Islet precursor cell (in vitro differentiated cells): Measurements from ENCODE around the gene CSRP1.
"Not testable (repeated sequence)": the region's sequence is repeated elsewhere in the genome, so short reads cannot be mapped to it uniquely, and the experiment has no call there.

Experiments
- DNase-seq: peaks from one replicate; pipeline ENCODE4 v3.0.0-alpha.2; 2018

Gene CSRP1

DNA sequence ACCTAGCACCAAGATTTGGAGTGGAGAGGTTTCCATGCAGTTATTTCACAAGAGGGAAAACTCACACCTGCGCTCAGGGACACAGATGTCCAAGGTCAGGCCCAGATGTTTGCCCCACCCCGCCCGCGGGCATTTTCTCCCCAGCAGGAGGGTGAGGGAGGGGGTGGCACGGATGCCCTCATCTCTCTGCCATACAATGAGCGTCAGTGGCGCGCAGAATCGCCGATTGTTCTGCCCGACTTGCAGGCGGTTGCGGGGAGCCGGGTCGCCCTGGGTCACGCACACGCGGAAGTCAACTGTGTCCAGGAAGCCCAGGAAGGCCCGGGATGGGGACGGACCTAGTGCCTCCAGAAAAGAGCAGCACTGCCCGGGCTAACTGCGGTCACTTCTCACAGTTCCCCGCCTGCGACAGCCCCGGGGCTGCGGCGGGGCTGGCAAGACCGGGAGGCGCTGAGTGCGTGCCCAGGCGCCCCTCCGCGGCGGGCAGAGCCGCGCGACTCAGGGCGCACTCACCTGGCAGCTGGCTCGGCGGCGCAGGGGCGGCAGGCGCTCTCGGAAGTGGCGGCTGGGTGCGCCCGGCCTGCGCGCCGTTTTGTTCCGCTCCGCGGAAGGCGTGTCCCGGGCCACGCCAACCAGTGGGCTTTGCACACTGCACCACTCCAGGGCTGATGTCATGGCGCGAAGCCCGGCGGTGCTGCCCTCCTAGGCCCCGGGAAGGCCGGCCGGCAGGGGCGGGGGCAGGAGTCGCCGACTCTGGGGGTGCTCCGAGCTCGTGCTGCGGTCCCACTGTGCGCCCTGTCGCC lies at the start of gene CSRP1:
Gene CSRP1, minus strand, starts transcription at position 567 of the 803 bp plus-strand sequence. CDS start 10,820 bp downstream, outside the sequence.
- peak; percentile 89 for DNase-seq

- no peak for DNase-seq
Observed at GRCh38 chr1:201555593-201555945, 48.6 kb upstream of the CSRP1 start.

DNA sequence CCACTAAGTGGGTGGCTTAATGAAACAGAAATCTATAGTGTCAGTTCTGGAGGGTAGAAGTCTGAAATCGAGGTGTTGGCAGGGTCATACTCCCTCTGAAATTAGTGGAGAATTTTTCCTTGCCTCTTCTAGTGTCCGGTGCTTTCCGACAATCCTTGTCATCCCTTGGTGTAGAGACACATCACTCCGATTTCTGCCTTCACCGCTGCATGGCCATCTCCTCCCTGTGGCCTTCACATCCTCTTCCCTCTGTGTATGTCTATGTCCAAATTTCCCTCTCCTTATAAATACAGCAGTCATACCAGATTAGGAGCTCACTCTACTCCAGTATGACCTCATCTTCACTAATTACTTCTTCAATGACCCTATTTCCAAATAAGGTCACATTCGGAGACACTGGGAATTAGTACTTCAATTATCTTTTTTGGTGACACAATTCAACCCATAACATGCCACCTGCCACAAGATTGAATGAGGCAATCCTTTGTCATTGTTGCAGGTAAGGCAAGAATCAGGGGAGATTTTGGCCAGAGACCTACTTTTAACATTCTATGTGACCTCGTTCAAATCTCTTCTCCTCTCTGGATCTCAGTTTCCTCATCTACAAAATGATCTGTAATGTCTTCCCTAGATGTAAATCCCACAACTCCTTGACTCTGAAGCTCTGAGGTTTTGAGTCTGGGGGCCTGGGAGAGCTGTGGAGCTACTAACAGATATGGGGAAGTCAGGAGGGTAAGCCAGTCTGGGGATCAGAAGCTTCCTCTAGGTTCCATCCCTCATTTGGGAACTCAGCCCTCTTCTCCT lies 48.1 kb upstream of the CSRP1 start:
- no peak for DNase-seq

GRCh38 chr1:201554190-201554600 lies 47.3 kb upstream of the CSRP1 start:
- no peak for DNase-seq

DNA sequence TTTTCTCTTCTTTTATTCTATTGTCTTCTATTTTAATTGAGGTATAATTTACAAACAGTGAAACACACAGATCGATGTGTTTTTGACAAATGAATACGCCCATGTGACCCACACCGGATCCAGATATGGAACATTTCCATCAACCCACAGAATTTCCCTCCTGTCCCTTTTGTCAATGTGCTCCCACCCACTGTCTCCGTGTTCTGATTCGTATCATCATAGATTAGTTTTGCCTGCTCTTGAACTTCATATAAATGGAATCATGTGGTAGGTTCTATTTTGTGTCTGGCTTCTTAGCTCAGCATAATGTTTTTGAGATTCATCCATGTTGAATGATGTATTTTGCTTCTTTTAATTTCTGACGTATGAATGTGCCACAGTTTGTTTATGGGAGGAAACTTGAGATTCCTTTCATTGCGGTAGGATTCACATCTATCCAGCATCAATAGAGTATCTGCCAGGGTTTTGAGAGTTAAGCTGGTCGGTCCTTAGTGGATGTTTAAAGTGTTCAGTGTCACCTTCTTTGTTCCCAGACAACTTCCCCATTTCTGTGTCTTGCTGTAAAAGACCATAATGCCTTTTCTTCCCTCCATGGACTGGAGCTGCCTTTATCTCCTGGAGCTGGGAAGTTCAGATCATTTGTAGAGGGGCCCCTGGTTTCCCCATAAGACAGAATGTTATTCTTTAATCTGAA lies 46.7 kb upstream of the CSRP1 start:
- no peak for DNase-seq

- peak; percentile 94 for DNase-seq
Observed at GRCh38 chr1:201552941-201553351, 46.0 kb upstream of the CSRP1 start.

DNA sequence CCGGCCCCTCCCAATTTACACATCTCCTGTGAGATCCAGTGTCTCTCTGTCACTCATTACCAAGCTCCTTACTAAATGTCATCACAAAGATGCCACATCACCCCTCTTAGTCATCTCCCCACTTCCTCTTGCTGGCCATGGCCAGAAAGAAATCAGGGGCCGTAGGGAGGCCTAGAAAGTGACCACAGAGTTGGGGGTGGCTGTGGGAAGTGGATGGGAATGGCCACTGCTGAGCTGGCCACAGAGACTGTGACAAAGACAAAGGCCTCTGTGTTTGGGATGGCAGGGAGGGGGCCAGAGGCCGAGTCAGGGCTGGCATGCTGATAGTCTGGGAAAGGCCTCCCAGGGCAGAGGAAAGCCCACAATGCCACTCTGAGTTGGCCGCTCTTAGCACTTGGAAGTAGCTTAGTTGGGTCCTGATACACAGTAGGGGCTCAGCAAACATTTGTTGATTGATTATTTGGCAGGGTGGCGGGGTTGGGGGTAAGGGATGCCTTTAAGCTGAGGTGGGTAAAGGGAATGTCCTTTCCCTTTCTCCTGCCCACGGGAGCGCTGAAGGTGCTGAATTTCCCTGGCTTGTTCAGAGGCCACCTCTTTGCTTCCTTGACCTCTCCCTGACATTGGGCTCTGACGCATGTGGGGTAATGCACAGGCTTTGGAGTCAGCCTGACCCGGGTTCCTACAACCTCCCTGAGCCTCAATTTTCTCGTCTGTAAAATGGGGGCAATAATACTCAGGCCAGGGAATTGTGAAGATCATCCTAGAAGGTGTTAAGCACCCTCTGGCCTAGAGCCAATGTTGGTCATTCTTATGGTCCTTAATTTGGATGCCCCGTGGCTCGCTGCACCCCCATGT lies 45.2 kb upstream of the CSRP1 start:
- DNase-seq, result peak; percentile 90

DNA sequence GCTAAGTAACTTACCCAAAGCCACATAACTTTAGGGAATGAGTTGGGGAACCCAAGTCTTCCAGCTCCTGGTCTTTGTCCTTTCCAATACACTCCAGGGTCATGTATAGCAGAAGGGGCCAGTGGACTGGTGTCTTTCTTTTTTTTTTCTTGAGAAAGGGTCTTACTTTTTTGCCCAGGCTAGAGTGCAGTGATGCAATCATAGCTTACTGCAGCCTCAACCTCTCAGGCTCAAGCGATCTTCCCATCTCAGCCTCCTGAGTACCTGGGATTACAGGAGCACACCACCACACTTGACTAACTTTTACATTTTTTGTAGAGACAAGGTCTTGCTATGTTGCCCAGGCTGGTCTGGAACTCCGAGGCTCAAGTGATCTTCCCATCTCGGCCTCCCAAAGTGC lies 44.2 kb upstream of the CSRP1 start:
- no peak for DNase-seq

GRCh38 chr1:201549522-201549921 lies 42.6 kb upstream of the CSRP1 start:
- not testable (repeated sequence) for DNase-seq

- peak; percentile 64 for DNase-seq
Observed at GRCh38 chr1:201545851-201546492, 39.0 kb upstream of the CSRP1 start.

GRCh38 chr1:201544710-201545109 lies 37.8 kb upstream of the CSRP1 start:
- DNase-seq, result peak; percentile 9

- DNase-seq, result peak; percentile 52
Observed at GRCh38 chr1:201543871-201544642, 37.1 kb upstream of the CSRP1 start.

- DNase-seq, result peak; percentile 71
Observed at GRCh38 chr1:201542309-201543035, 35.5 kb upstream of the CSRP1 start.

DNA sequence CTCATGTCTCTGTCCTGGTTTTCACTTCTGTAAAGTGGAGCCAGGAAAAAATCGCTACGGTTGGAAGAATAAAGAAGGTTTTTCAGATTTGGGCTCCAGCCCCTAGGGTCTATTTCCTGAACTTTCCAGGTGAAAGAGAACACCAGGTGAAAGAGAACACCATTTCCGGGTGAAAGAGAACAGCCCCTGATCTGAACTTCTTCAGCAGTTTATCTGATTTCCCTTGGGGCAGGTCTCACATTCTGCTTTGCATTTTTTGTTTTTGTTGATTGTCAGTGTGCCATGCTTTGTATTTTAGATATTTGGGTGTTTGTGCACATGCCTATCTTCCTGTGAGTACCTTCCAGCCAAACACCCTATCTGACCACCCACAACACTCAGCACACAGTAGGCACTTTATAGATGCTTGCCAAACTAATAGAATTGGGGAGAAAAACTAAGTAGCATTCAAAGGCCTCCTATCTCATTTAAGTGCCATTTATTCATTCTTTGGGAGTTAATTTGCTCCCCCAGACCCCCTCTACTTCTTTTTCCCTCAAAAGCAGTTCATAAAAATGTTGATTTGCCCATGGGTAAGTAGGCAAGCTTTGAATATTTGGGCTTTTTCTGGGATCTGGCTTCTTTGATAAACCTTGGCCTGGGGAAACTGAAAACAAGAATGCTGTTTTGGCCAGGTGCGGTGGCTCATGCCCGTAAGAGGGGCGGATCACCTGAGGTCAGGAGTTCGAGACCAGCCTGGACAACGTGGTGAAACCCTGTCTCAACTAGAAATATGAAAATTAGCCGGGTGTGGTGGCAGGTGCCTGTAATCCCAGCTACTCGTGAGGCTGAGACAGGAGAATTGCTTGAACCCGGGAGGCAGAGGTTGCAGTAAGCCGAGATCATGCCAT lies 34.2 kb upstream of the CSRP1 start:
- peak; percentile 46 for DNase-seq

- DNase-seq, result peak; percentile 87
Observed at GRCh38 chr1:201539561-201540431, 32.9 kb upstream of the CSRP1 start.

- DNase-seq, result peak; percentile 96
Observed at GRCh38 chr1:201538612-201539551, 32.0 kb upstream of the CSRP1 start, which contains the start of gene NAV1. NAV1 (plus strand) TSS chr1:201539127; CDS start chr1:201622885, 83,758 bp downstream.
